Endothelial cell of umbilical vein (primary cell): Measurements from ENCODE around the gene USP16. TPM values are rescaled to one million over a fixed set of nuclear protein-coding genes. Genes with fewer than 3 reads are reported as not detected.

ENCODE experiments used
- BruUV-seq: library from RNA; stranded (reverse); fragments of 400-500 nt; replicated peaks from 2 replicates; lab custom pipeline; 2021; lab: Mats Ljungman, UMichigan
- CTCF ChIA-PET: fragments of 300-600, 350-600 bp; sonication (Branson Sonifier 250); formaldehyde crosslinking; loops from one replicate; lab custom pipeline; 2021; ENCODE audit warnings: antibody characterized with exemption, inconsistent platforms; lab: Charles Lee
- POLR2A ChIA-PET: fragments of 300-600, 350-600 bp; sonication (Branson Sonifier 250); formaldehyde crosslinking; loops from one replicate; lab custom pipeline; 2021; ENCODE audit warnings: antibody characterized with exemption, inconsistent platforms; lab: Charles Lee
- DNase-seq: peaks from one replicate; pipeline ENCODE4 v3.0.0-alpha.2; 2011; ENCODE audit warnings: low read depth, low spot score
- FAIRE-seq: peaks from 2 replicates; lab custom pipeline; 2011; peaks lifted over from hg19 to GRCh38; lab: Jason Lieb, UNC
- H2AFZ ChIP-seq: 2 replicates; pipeline ENCODE4 v1.6.0; 2012; ENCODE audit warnings: low read depth, low read length, control low read depth, inconsistent platforms
- H3K27ac ChIP-seq: 2 replicates; pipeline ENCODE4 v1.5.1; 2011; ENCODE audit warnings: low read depth, mild to moderate bottlenecking, control low read depth, low read length, moderate library complexity; ENCODE audit not compliant: insufficient read depth
- H3K27me3 ChIP-seq, 2 experiments: 2 replicates each; pipeline versions ENCODE4 v1.6.0 to v1.6.1; 2011; ENCODE audit warnings: low read length in 2 of 2, mixed read lengths in 1 of 2; ENCODE audit not compliant: control insufficient read depth in 2 of 2, insufficient read depth in 2 of 2
- H3K36me3 ChIP-seq, 2 experiments: 2 replicates in 1 of 2; 3 replicates in 1 of 2; pipeline ENCODE4 v1.5.1; 2011; ENCODE audit warnings: low read length in 2 of 2, mild to moderate bottlenecking in 1 of 2, moderate library complexity in 1 of 2; ENCODE audit not compliant: control insufficient read depth in 2 of 2, insufficient read depth in 2 of 2; ENCODE audit errors: extremely low read depth in 1 of 2
- H3K4me1 ChIP-seq: 3 replicates; pipeline ENCODE4 v1.5.1; 2011; ENCODE audit warnings: mild to moderate bottlenecking, low read length; ENCODE audit not compliant: control insufficient read depth, insufficient read depth; ENCODE audit errors: extremely low read depth
- H3K4me2 ChIP-seq: 2 replicates; pipeline ENCODE4 v1.6.1; 2011; ENCODE audit warnings: low read length, control low read depth, mixed read lengths; ENCODE audit not compliant: insufficient read depth
- H3K4me3 ChIP-seq, 3 experiments: fragments of 200-600 bp in 1 of 3; sonication (generic), shearing (Covaris generic) in 1 of 3; replicated peaks in 1 of 3; 2 replicates each; pipeline ENCODE4 v1.5.1; 2011 to 2016; ENCODE audit warnings: control low read depth in 3 of 3, low read length in 3 of 3, mild to moderate bottlenecking in 2 of 3, inconsistent platforms in 1 of 3, low read depth in 1 of 3, moderate library complexity in 1 of 3; ENCODE audit not compliant: insufficient read depth in 1 of 3
- H3K79me2 ChIP-seq: 2 replicates; pipeline ENCODE4 v1.6.0; 2012; ENCODE audit warnings: low read length, inconsistent platforms; ENCODE audit not compliant: control insufficient read depth, insufficient read depth
- H3K9ac ChIP-seq: replicated peaks from 2 replicates; pipeline ENCODE3; 2011; ENCODE audit warnings: low read length, control low read depth; ENCODE audit not compliant: insufficient read depth; ENCODE audit errors: extremely low read depth
- H3K9me1 ChIP-seq: replicated peaks from 3 replicates; pipeline ENCODE4 v1.6.0; 2011; ENCODE audit warnings: mild to moderate bottlenecking, low read length; ENCODE audit not compliant: control insufficient read depth, insufficient read depth; ENCODE audit errors: extremely low read depth
- H3K9me3 ChIP-seq: replicated peaks from 2 replicates; pipeline ENCODE4 v1.5.1; 2012; ENCODE audit warnings: low read length, inconsistent platforms; ENCODE audit not compliant: control insufficient read depth, insufficient read depth
- H4K20me1 ChIP-seq: replicated peaks from 2 replicates; pipeline ENCODE3; 2011; ENCODE audit warnings: mild to moderate bottlenecking, low read length; ENCODE audit not compliant: control insufficient read depth, insufficient read depth; ENCODE audit errors: extremely low read depth
- EZH2 ChIP-seq: IDR thresholded peaks from 2 replicates; pipeline ENCODE4 v1.6.1; 2012; ENCODE audit warnings: borderline replicate concordance, low read depth, mild to moderate bottlenecking, moderate library complexity, low read length, inconsistent platforms; ENCODE audit not compliant: severe bottlenecking
- FOS ChIP-seq: IDR thresholded peaks from 2 replicates; pipeline ENCODE4 v1.6.1; 2011; ENCODE audit warnings: mild to moderate bottlenecking, low read length, moderate library complexity, borderline replicate concordance; ENCODE audit not compliant: insufficient read depth
- GATA2 ChIP-seq: IDR thresholded peaks from 2 replicates; pipeline ENCODE4 v1.7.0; 2011; ENCODE audit warnings: low read depth, mild to moderate bottlenecking, moderate library complexity, mixed read lengths, low read length; ENCODE audit not compliant: insufficient read length, insufficient read depth
- JUN ChIP-seq: IDR thresholded peaks from 2 replicates; pipeline ENCODE4 v1.6.1; 2011; ENCODE audit warnings: borderline replicate concordance, low read depth; ENCODE audit not compliant: insufficient read length, insufficient read depth
- MYC ChIP-seq: IDR thresholded peaks from one replicate; pipeline ENCODE4 v1.6.1; 2011; ENCODE audit warnings: mild to moderate bottlenecking, low read depth, low read length
- POLR2A ChIP-seq: IDR thresholded peaks from 2 replicates; pipeline ENCODE4 v1.6.1; 2012; ENCODE audit warnings: low read depth, mild to moderate bottlenecking, control low read depth, low read length
- POLR2AphosphoS5 ChIP-seq: IDR thresholded peaks from 2 replicates; pipeline ENCODE4 v1.6.1; 2012; ENCODE audit warnings: low read depth, mild to moderate bottlenecking, control low read depth, low read length, moderate library complexity; ENCODE audit not compliant: insufficient read depth
- dilution Hi-C: fragments of 300-500 bp; cut with MboI; formaldehyde crosslinking; loops from one replicate; pipeline ENCODE4 v1.15.0; 2019; ENCODE audit warnings: low sequenced_read_pairs; ENCODE audit not compliant: extremely low pct_ligation_motif_present
- intact Hi-C: fragments of 100-400 bp; cut with micrococcal nuclease; formaldehyde crosslinking; loops from one replicate; pipeline ENCODE4 v1.10.0; 2022
- polyA plus RNA-seq, 4 experiments: library from polyadenylated mRNA; depleted of rRNA in 3 of 4; stranded (reverse) in 3 of 4; unstranded in 1 of 4; fragments of >200 nt; gene quantifications; 2 replicates each; pipeline versions ENCODE4 v1.2.1 to v1.2.3, GENCODE V29; 2011 to 2012; ENCODE audit warnings: missing spikeins in 1 of 4
- total RNA-seq: library from RNA; stranded (reverse); gene quantifications from 2 replicates; pipeline ENCODE4 v1.2.3, GENCODE V29; 2021
- TF ChIP-seq, protein P1 (sequence below): IDR thresholded peaks from 2 replicates; pipeline ENCODE4 v1.6.1; 2011; ENCODE audit not compliant: insufficient read depth, insufficient read length
- TF ChIP-seq, protein P2 (sequence below), 2 donors: IDR thresholded peaks; 1 replicate in 1 of 2; 2 replicates in 1 of 2; pipeline ENCODE4 v1.5.1; 2011; ENCODE audit warnings: low read length in 2 of 2, mild to moderate bottlenecking in 2 of 2, moderate library complexity in 2 of 2, control low read depth in 1 of 2, inconsistent platforms in 1 of 2, low read depth in 1 of 2; ENCODE audit not compliant: insufficient read depth in 1 of 2; ENCODE audit errors: extremely low read depth in 1 of 2

USP16 gene
- total and polyA plus RNA-seq, 2 donors (not counting 3 experiments of a cell fraction or from before 2014, with no cell fraction given), result 5.9 to 31.3 TPM

DNA sequence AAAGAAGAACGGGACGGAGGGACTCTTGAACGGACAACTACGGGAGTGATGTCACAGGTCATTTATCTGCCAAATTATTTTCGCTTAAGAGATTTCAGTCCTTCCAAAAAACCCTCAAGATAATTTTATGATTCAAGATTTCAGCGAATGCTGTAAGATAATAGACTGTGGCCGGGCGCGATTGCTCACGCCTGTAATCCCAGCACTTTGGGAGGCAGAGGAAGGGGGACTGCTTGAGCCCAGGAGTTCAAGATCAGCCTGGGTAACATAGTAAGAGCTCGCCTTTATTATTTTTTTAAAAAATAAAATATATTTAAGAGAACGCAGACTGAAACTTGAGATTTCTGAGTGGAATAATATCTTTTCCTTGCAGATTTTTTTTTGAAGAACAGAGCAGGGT lies 5.9 kb upstream of the USP16 start:
- POLR2A ChIA-PET, result interaction anchor here (0.9 to 1.5 kb wide), 3 partner anchors 16 to 19 kb away, joined by 3 to 6 read pairs (median 3); no protein-coding TSS in a partner anchor
- H3K4me3 ChIP-seq, result peak overlapping the region; percentile 33 to 96 (median 87)
- dilution Hi-C loops (no loop called here), intact Hi-C loops (no loop called here)
- BruUV-seq, result no TSS peak
- H3K27ac ChIP-seq, result peak overlapping the region; percentile 78
- peak overlapping the region; percentile 92 for H2AFZ ChIP-seq
- H4K20me1 ChIP-seq, result no peaks in the 10 kb centered on the region
- no peaks in the 10 kb centered on the region for H3K9me1 ChIP-seq
- CTCF ChIA-PET, result interaction anchor here (1.0 kb wide), 1 partner anchor 16 kb away, joined by 7 read pairs; no protein-coding TSS in a partner anchor
- H3K9me3 ChIP-seq, result no peaks in the 10 kb centered on the region
- no peaks in the 10 kb centered on the region for H3K27me3 ChIP-seq
- peak overlapping the region; percentile 98 for H3K4me2 ChIP-seq
- peaks cover 11% of the 10 kb centered on the region for H3K4me1 ChIP-seq
- DNase-seq (peak; percentile 15), FAIRE-seq (no peak)
- peak overlapping the region; percentile 85 for H3K9ac ChIP-seq
- TF ChIP-seq FOS (no peak), GATA2 (no peak), POLR2AphosphoS5 (no peak), EZH2 (no peak), POLR2A (no peak), JUN (no peak), MYC (no peak)
- TF ChIP-seq, protein P1, sequence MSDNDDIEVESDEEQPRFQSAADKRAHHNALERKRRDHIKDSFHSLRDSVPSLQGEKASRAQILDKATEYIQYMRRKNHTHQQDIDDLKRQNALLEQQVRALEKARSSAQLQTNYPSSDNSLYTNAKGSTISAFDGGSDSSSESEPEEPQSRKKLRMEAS, result no peak
- TF ChIP-seq, protein P2, sequence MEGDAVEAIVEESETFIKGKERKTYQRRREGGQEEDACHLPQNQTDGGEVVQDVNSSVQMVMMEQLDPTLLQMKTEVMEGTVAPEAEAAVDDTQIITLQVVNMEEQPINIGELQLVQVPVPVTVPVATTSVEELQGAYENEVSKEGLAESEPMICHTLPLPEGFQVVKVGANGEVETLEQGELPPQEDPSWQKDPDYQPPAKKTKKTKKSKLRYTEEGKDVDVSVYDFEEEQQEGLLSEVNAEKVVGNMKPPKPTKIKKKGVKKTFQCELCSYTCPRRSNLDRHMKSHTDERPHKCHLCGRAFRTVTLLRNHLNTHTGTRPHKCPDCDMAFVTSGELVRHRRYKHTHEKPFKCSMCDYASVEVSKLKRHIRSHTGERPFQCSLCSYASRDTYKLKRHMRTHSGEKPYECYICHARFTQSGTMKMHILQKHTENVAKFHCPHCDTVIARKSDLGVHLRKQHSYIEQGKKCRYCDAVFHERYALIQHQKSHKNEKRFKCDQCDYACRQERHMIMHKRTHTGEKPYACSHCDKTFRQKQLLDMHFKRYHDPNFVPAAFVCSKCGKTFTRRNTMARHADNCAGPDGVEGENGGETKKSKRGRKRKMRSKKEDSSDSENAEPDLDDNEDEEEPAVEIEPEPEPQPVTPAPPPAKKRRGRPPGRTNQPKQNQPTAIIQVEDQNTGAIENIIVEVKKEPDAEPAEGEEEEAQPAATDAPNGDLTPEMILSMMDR (IDR thresholded peaks at IDR 0.05; ENCODE audit: extremely low read depth in 1 of 2, insufficient read depth in 1 of 2, low read depth in 1 of 2, low read length in 2 of 2), result no peak
- H3K36me3 ChIP-seq, result peaks cover 0 to 2% of the 10 kb centered on the region in 2 experiments
- peaks cover 14% of the 10 kb centered on the region for H3K79me2 ChIP-seq
